Small intestine (tissue), 16 donors: ENCODE results near the gene DNM1L. TPM values are rescaled to one million over a fixed set of nuclear protein-coding genes. Genes with fewer than 3 reads are reported as not detected.

Source experiments
- DNase-seq, 2 donors: peaks; one replicate each; pipeline versions ENCODE4 v3.0.0 to v3.0.0-alpha.2; 2013
- FAIRE-seq: peaks from 2 replicates; lab custom pipeline; 2012; peaks lifted over from hg19 to GRCh38; lab: Jason Lieb, UNC
- H3K27ac ChIP-seq, 3 donors: one replicate each; pipeline ENCODE4 v1.5.1; 2013; ENCODE audit warnings: low read length in 2 of 3, mild to moderate bottlenecking in 2 of 3, control low read depth in 1 of 3, inconsistent platforms in 1 of 3, low read depth in 1 of 3, moderate library complexity in 1 of 3
- H3K27me3 ChIP-seq, 3 donors: one replicate each; pipeline ENCODE4 v1.6.1; 2013; ENCODE audit warnings: low read length in 3 of 3, inconsistent platforms in 1 of 3; ENCODE audit not compliant: control insufficient read depth in 3 of 3, insufficient read depth in 3 of 3
- H3K36me3 ChIP-seq, 3 donors: one replicate each; pipeline ENCODE4 v1.6.1; 2013; ENCODE audit warnings: low read length in 3 of 3, inconsistent platforms in 1 of 3, low read depth in 1 of 3, mild to moderate bottlenecking in 1 of 3, moderate library complexity in 1 of 3; ENCODE audit not compliant: control insufficient read depth in 3 of 3, insufficient read depth in 2 of 3
- H3K4me1 ChIP-seq, 3 donors: one replicate each; pipeline ENCODE4 v1.6.1; 2013; ENCODE audit warnings: low read length in 2 of 3, inconsistent platforms in 1 of 3, low read depth in 1 of 3, mild to moderate bottlenecking in 1 of 3, moderate library complexity in 1 of 3; ENCODE audit not compliant: control insufficient read depth in 3 of 3, insufficient read depth in 2 of 3
- H3K4me3 ChIP-seq, 3 donors: one replicate each; pipeline ENCODE4 v1.5.1; 2013; ENCODE audit warnings: low read length in 3 of 3, control low read depth in 1 of 3, inconsistent platforms in 1 of 3, low read depth in 1 of 3, mild to moderate bottlenecking in 1 of 3, moderate library complexity in 1 of 3
- H3K9me3 ChIP-seq, 2 donors: one replicate each; pipeline ENCODE4 v1.6.1; 2013; ENCODE audit warnings: low read depth in 1 of 2, low read length in 1 of 2; ENCODE audit not compliant: control insufficient read depth in 2 of 2, insufficient read depth in 1 of 2
- WGBS, 3 donors: extraction: QIAGEN DNeasy Blood & Tissue Kit; methylation state at CpG; one replicate each; pipeline ENCODE4 v1.1.7; 2013; 5-methylcytosine and 5-hydroxymethylcytosine counted together
- long read RNA-seq, 10 donors: transcript quantifications; one replicate each; lab custom pipeline, GENCODE V29; 2026
- polyA plus RNA-seq, 4 donors: library from polyadenylated mRNA; stranded (reverse) in 3 of 4; unstranded in 1 of 4; fragments of 200-250 nt in 3 of 4; fragments of 120-200 nt in 1 of 4; gene quantifications; one replicate each; pipeline versions ENCODE4 v1.2.1 to v1.2.3, GENCODE V29; 2013
- donor health status: healthy with polysubstance abuse.
- donor health status: control.
- donor health status: control.
- donor health status: Bipolar disorder and iron deficiency.
- donor health status: healthy.

Gene DNM1L
- polyA plus RNA-seq: 10 to 100 TPM; 16.2 to 66.9 (median 22.2) TPM
- long read RNA-seq, donor 1, full-length matches to known transcripts: 12 of 87 reads
- long read RNA-seq, donor 1, partial matches to known transcripts: 75 of 87 reads
- long read RNA-seq, donor 1, other reads (novel, unspliced or antisense): 0 of 87 reads
- long read RNA-seq, donor 2, full-length matches to known transcripts: 6 of 13 reads
- long read RNA-seq, donor 2, partial matches to known transcripts: 7 of 13 reads
- long read RNA-seq, donor 2, other reads (novel, unspliced or antisense): 0 of 13 reads
- long read RNA-seq, donor 3, partial matches to known transcripts: 48 of 51 reads
- long read RNA-seq, donor 3, other reads (novel, unspliced or antisense): 0 of 51 reads
- long read RNA-seq, donor 4: 0 reads
- long read RNA-seq, donor 5, partial matches to known transcripts: 12 of 14 reads
- long read RNA-seq, donor 5, other reads (novel, unspliced or antisense): 0 of 14 reads
- long read RNA-seq, donor 6, partial matches to known transcripts: 23 of 26 reads
- long read RNA-seq, donor 6, other reads (novel, unspliced or antisense): 0 of 26 reads
- long read RNA-seq, donor 7: 0 reads
- long read RNA-seq, donor 8: 0 reads
- long read RNA-seq, donor 9, partial matches to known transcripts: 18 of 19 reads
- long read RNA-seq, donor 9, other reads (novel, unspliced or antisense): 0 of 19 reads
- long read RNA-seq, donor 10, full-length matches to known transcripts: 6 of 50 reads
- long read RNA-seq, donor 10, partial matches to known transcripts: 44 of 50 reads
- long read RNA-seq, donor 10, other reads (novel, unspliced or antisense): 0 of 50 reads

- no peaks in the 10 kb centered on the region for H3K27me3 ChIP-seq
- peak within 1 kb of the TSS; percentile 71 to 88 (median 86) for H3K4me3 ChIP-seq
- no peaks in the 10 kb centered on the region for H3K9me3 ChIP-seq
- 0 to 1% (median 0%) methylated on average over 65 to 76 of the region's 76 CpGs for WGBS, 3 donors
- peak within 1 kb of the TSS; percentile 92 to 96 (median 92) for H3K27ac ChIP-seq
- DNase-seq: peak; percentile 96 to 97
- peaks cover 0 to 10% (median 0%) of the 10 kb centered on the region in 3 donors for H3K36me3 ChIP-seq
- no peaks in the 10 kb centered on the region for H3K4me1 ChIP-seq
- FAIRE-seq: no peak
These were observed at the start of gene DNM1L for GRCh38 chr12:32679091-32679919. DNM1L (plus strand) TSS chr12:32679301; CDS start chr12:32679364, 63 bp downstream.

- Histone ChIP-seq H3K9me3 (peaks cover 0 to 8% of the 10 kb centered on the region in 2 donors), H3K4me1 (no peaks in the 10 kb centered on the region), H3K27ac (no peak overlapping the region), H3K36me3 (peaks cover 7 to 34% (median 20%) of the 10 kb centered on the region in 3 donors), H3K4me3 (no peak overlapping the region), H3K27me3 (no peaks in the 10 kb centered on the region)
- DNase-seq: no peak
- no peak for FAIRE-seq
- WGBS, 3 donors: 90 to 94% (median 91%) methylated on average over 6 of the region's 6 CpGs
These were observed 37.7 kb upstream of the DNM1L start for GRCh38 chr12:32641287-32641901.

GRCh38 chr12:32644431-32644830, 34.7 kb upstream of the DNM1L start:
- FAIRE-seq (peak; percentile 36), DNase-seq (no peak)
- no peaks in the 10 kb centered on the region for H3K9me3 ChIP-seq
- peaks cover 5 to 16% (median 12%) of the 10 kb centered on the region in 3 donors for H3K36me3 ChIP-seq
- no peaks in the 10 kb centered on the region for H3K4me1 ChIP-seq
- H3K27ac ChIP-seq: no peak overlapping the region
- H3K4me3 ChIP-seq: no peak overlapping the region
- 67 to 81% (median 73%) methylated on average over 2 of the region's 2 CpGs for WGBS, 3 donors
- H3K27me3 ChIP-seq: no peaks in the 10 kb centered on the region

- Histone ChIP-seq H3K4me3 (no peak overlapping the region), H3K4me1 (no peaks in the 10 kb centered on the region), H3K36me3 (peaks cover 0 to 9% (median 6%) of the 10 kb centered on the region in 3 donors), H3K9me3 (no peaks in the 10 kb centered on the region), H3K27ac (no peak overlapping the region), H3K27me3 (no peaks in the 10 kb centered on the region)
- no peak for DNase-seq
- no peak for FAIRE-seq
- 74 to 94% (median 89%) methylated on average over 3 of the region's 3 CpGs for WGBS, 3 donors
These were observed 31.8 kb upstream of the DNM1L start for GRCh38 chr12:32647275-32647674.

- Histone ChIP-seq H3K4me3 (no peak overlapping the region), H3K9me3 (no peaks in the 10 kb centered on the region), H3K27ac (no peak overlapping the region), H3K36me3 (peaks cover 0 to 5% (median 3%) of the 10 kb centered on the region in 3 donors), H3K4me1 (no peaks in the 10 kb centered on the region), H3K27me3 (no peaks in the 10 kb centered on the region)
- FAIRE-seq: no peak
- no peak for DNase-seq
- 41 to 85% (median 60%) methylated on average over 2 of the region's 2 CpGs for WGBS, 3 donors
These were observed 28.6 kb upstream of the DNM1L start for GRCh38 chr12:32650508-32650907.

- H3K4me3 ChIP-seq: no peak overlapping the region
- 88 to 90% (median 89%) methylated on average over 5 of the region's 5 CpGs for WGBS, 3 donors
These were observed 27.7 kb upstream of the DNM1L start for GRCh38 chr12:32651151-32651955.

GRCh38 chr12:32651956-32652210, 27.2 kb upstream of the DNM1L start:
- no peak for FAIRE-seq
- 61 to 86% (median 71%) methylated on average over 4 of the region's 4 CpGs for WGBS, 3 donors

More at GRCh38 chr12:32651151-32651955, 27.7 kb upstream of the DNM1L start:
- no peak for DNase-seq
- no peak for FAIRE-seq
- no peaks in the 10 kb centered on the region for H3K9me3 ChIP-seq
- H3K27me3 ChIP-seq: no peaks in the 10 kb centered on the region
- no peak overlapping the region for H3K27ac ChIP-seq
- peaks cover 0 to under 1% (median 0%) of the 10 kb centered on the region in 3 donors for H3K36me3 ChIP-seq
- H3K4me1 ChIP-seq: no peaks in the 10 kb centered on the region

More at GRCh38 chr12:32651956-32652210, 27.2 kb upstream of the DNM1L start:
- Histone ChIP-seq H3K4me3 (no peak overlapping the region), H3K27ac (no peak overlapping the region), H3K9me3 (no peaks in the 10 kb centered on the region), H3K27me3 (no peaks in the 10 kb centered on the region), H3K4me1 (no peaks in the 10 kb centered on the region), H3K36me3 (no peaks in the 10 kb centered on the region)
- no peak for DNase-seq
